Left colon (tissue), 2 donors: ENCODE measurements around the gene BCL7B. TPM values are rescaled to one million over a fixed set of nuclear protein-coding genes. Genes with fewer than 3 reads are reported as not detected.
"Not testable (repeated sequence)": the region's sequence is repeated elsewhere in the genome, so short reads cannot be mapped to it uniquely, and the experiment has no call there.

Experiments
- ATAC-seq: fragments of 200-7000 bp; cut with Tn5 transposase; one replicate; pipeline ENCODE4 v1.9.1; 2020; ENCODE audit warnings: mild to moderate bottlenecking, moderate library complexity
- DNase-seq, 2 donors: peaks; one replicate each; pipeline ENCODE4 v3.0.0-alpha.2; 2020
- intact Hi-C, 2 donors: fragments of 100-400 bp; cut with DNase I in 1 of 2; cut with micrococcal nuclease in 1 of 2; formaldehyde crosslinking; loops; one replicate each; pipeline versions ENCODE4 v1.11.2 to v1.14.0; 2022; cut with DNase I, micrococcal nuclease
- total RNA-seq, 2 donors: library from RNA; stranded (reverse); fragmentation: NEBNext Ultra II Directional; extraction: Animal tissue kit (Norgen Biotek cat#: 25700); gene quantifications; one replicate each; pipeline ENCODE4 v1.2.1, GENCODE V29; 2021
- donor health status: DM: no; HTN: no; CAD: no.
- donor health status: DM: yes; HTN: yes; CAD: no.

Gene BCL7B
- total RNA-seq, 2 donors from 2014 or later, result 59.0 to 60.8 TPM

GRCh38 chr7:73577627-73578341 lies 20.3 kb upstream of the BCL7B start:
- DNase-seq (peak in 1 of 2 donors; percentile 32), ATAC-seq (peak; percentile 37)
- intact Hi-C loops, result no loop called here

GRCh38 chr7:73573791-73574190 lies 16.3 kb upstream of the BCL7B start:
- DNase-seq (no peak), ATAC-seq (no peak)
- intact Hi-C loops, result no loop called here

GRCh38 chr7:73573276-73573675 lies 15.8 kb upstream of the BCL7B start:
- no peak for ATAC-seq
- intact Hi-C loops, result no loop called here
- DNase-seq, result no peak

- intact Hi-C loops, result no loop called here
These were observed 15.3 kb upstream of the BCL7B start for GRCh38 chr7:73572767-73573186.

GRCh38 chr7:73570977-73571376 lies 13.5 kb upstream of the BCL7B start:
- DNase-seq (peak in 1 of 2 donors; percentile 18), ATAC-seq (no peak)
- intact Hi-C loops, result no loop called here

More at GRCh38 chr7:73572767-73573186, 15.3 kb upstream of the BCL7B start:
- no peak for DNase-seq
- ATAC-seq, result peak; percentile 82

- DNase-seq (no peak), ATAC-seq (no peak)
- intact Hi-C loops, result no loop called here
These were observed 13.0 kb upstream of the BCL7B start for GRCh38 chr7:73570521-73570920.

GRCh38 chr7:73569042-73569608 lies 11.6 kb upstream of the BCL7B start:
- intact Hi-C loops, result no loop called here
- DNase-seq, result no peak
- no peak for ATAC-seq

GRCh38 chr7:73567846-73568685 lies 10.6 kb upstream of the BCL7B start:
- ATAC-seq (no peak), DNase-seq (no peak)
- intact Hi-C loops, result no loop called here

- ATAC-seq (no peak), DNase-seq (peak in 1 of 2 donors; percentile 18)
- intact Hi-C loops, result no loop called here
These were observed 9.7 kb upstream of the BCL7B start for GRCh38 chr7:73567140-73567539.

GRCh38 chr7:73566431-73566830 lies 8.9 kb upstream of the BCL7B start:
- DNase-seq, intact Hi-C loops: not testable (repeated sequence)
- ATAC-seq, result peak; percentile 16

GRCh38 chr7:73565675-73566340 lies 8.3 kb upstream of the BCL7B start:
- ATAC-seq (peak; percentile 63), DNase-seq (no peak)
- intact Hi-C loops, result no loop called here

GRCh38 chr7:73560109-73560835 lies 2.8 kb upstream of the BCL7B start:
- DNase-seq (no peak), ATAC-seq (no peak)
- intact Hi-C loops, result no loop called here

- DNase-seq, result peak; percentile 94
- ATAC-seq, result peak; percentile 87
- intact Hi-C loops, result no loop called here
These were observed 438 bp downstream of the BCL7B start for GRCh38 chr7:73557108-73557396.

- intact Hi-C loops, result no loop called here
- DNase-seq (no peak), ATAC-seq (peak; percentile 37)
These were observed 1.0 kb downstream of the BCL7B start for GRCh38 chr7:73556208-73557107.

GRCh38 chr7:73555411-73555982 lies 2.0 kb downstream of the BCL7B start:
- intact Hi-C loops, result no loop called here
- ATAC-seq (no peak), DNase-seq (no peak)

GRCh38 chr7:73550093-73550492 lies 7.4 kb downstream of the BCL7B start:
- intact Hi-C loops, ATAC-seq, DNase-seq: not testable (repeated sequence)

GRCh38 chr7:73549176-73549575 lies 8.3 kb downstream of the BCL7B start:
- intact Hi-C loops, result no loop called here
- ATAC-seq (no peak), DNase-seq (no peak)

GRCh38 chr7:73547841-73548240 lies 9.6 kb downstream of the BCL7B start:
- ATAC-seq (no peak), DNase-seq (no peak)
- intact Hi-C loops, result no loop called here
